Astrocyte (in vitro differentiated cells and primary cell): ENCODE measurements around the gene PKDREJ.

Experiments
- EZH2 ChIP-seq: IDR thresholded peaks from 2 replicates; pipeline ENCODE4 v1.6.1; 2012; ENCODE audit warnings: mild to moderate bottlenecking, low read length, inconsistent platforms; ENCODE audit not compliant: insufficient read depth
- TF ChIP-seq, protein P1 (sequence below): IDR thresholded peaks from 2 replicates; pipeline ENCODE4 v1.5.1; 2011; ENCODE audit warnings: low read depth, mild to moderate bottlenecking, inconsistent platforms, low read length, moderate library complexity; ENCODE audit not compliant: insufficient read depth

DNA sequence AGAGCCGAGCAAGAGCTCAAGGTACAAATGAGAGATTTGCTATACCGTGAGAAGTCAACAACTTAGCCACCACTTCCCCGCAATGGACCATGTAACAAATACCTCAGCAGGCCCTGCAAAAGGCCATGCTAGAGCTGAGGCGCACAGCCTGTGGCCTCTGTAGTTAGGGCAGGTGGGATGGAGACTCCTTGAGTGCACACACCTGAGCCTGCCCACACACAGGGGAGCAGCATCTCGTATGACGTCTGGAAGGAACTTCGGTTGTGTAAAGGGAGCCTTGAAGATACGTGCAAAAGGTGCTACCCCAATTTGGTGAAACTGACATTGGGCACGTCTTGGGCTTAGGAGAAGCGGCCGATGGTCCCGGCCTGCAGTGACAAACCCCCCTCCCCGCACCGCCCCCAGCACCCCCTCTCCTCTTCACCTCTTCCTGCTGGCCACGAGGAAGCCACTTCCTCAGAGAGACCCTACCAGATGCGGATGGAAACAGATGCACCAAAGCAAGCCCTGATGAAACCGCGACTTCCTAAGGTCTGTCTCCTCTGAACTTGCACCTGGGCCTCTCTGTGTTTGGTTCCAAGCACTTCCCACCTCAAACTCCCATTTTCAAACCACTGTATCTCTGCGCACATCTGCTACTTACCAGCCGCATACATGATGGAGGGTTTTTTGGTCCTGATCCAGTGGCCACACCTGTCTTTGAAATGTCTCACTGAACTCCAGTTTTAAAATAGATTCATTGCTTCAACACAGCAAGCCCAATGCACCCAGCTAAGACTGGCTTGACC lies 23.7 kb downstream of the PKDREJ start:
- TF ChIP-seq, protein P1, sequence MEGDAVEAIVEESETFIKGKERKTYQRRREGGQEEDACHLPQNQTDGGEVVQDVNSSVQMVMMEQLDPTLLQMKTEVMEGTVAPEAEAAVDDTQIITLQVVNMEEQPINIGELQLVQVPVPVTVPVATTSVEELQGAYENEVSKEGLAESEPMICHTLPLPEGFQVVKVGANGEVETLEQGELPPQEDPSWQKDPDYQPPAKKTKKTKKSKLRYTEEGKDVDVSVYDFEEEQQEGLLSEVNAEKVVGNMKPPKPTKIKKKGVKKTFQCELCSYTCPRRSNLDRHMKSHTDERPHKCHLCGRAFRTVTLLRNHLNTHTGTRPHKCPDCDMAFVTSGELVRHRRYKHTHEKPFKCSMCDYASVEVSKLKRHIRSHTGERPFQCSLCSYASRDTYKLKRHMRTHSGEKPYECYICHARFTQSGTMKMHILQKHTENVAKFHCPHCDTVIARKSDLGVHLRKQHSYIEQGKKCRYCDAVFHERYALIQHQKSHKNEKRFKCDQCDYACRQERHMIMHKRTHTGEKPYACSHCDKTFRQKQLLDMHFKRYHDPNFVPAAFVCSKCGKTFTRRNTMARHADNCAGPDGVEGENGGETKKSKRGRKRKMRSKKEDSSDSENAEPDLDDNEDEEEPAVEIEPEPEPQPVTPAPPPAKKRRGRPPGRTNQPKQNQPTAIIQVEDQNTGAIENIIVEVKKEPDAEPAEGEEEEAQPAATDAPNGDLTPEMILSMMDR, result no peak
- no peak for TF ChIP-seq EZH2
